NCI-H1930 (cell line): ENCODE results near the gene KDSR.

Experiments
- DNase-seq, 2 experiments: peaks; one replicate each; lab custom pipeline; 2025; lab: John Stamatoyannopoulos, UW

KDSR gene

DNA sequence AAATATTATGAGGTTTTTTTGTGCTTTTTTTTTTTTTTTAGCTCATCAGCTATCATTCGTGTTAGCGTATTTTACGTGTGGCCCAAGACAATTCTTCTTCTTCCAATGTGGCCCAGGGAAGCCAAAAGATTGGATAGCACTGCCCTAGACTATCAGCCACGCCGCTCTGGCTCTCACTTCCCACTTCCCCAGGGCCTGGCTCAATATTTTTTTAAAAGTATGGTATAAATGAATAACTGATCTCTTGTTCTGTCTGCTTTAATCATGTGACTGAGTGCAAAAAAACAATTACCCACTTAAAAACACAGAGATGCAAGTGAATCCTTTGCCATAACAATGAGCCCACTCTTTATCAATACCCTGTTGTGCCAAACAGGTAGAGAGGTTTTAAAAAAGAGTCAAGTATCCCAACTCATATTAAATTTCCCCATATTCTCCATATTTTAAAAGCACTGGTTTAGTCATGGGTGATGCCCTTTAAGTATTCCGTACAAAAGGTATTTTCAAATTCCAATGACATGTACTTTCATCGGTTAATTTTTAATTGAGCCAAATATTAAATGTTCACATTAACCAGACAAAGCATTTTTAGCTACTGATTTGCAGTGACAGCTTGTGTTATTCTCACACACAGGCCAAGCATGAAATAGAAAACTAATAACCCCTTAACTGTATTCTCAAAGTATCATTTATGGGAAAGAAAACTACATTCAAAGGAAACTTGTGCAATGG lies 60.0 kb downstream of the KDSR start:
- no peak for DNase-seq

- no peak for DNase-seq
These were observed 60.8 kb downstream of the KDSR start for GRCh38 chr18:63306249-63306648.

- no peak for DNase-seq
These were observed 63.5 kb downstream of the KDSR start for GRCh38 chr18:63303547-63303946.

- DNase-seq = no peak
These were observed 64.2 kb downstream of the KDSR start for GRCh38 chr18:63302636-63303405.

GRCh38 chr18:63302220-63302619 lies 64.8 kb downstream of the KDSR start:
- DNase-seq = no peak

- no peak for DNase-seq
These were observed 65.6 kb downstream of the KDSR start for GRCh38 chr18:63301434-63301833.

DNA sequence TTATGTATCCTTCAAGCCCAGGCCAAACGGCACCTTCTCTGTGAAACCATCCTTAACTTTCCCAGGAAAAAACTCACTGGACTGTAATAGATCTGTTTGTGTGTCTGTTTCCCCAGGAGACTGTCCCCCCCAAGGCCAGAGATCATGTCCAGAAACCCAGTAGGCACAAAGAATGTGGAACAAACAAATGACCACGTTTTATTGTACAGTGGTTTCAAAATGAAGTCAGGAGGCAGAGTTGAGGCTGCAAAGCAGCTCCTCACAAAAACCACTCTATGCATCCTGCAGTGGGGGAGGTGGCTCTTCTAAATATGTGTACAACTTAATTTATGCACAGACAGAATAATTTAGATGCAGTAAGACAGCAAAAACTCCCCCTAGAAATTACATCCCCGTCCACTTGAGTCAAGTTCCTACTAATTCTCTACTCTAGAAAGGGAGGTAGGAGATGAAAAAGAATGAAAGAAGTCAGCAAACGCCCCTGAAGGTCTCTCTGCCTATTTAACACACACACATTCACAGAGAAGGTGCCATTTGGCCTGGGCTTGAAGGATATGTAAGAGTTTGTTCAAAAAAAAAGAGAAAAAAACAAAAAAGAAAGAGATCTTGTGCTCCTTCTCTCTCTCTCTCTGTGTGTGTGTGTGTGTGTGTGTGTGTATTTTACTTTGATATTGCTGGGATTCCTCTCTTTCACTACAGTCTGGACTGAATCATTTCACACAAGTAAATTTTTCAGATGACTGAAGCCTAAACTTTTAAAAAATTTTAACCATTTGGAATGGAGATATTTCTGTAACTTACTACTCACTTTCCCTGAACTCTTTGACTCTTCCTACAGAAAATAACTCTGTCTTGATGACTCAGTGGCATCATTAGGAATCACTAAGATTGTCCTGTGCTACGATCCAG lies 66.9 kb downstream of the KDSR start:
- no peak for DNase-seq

DNA sequence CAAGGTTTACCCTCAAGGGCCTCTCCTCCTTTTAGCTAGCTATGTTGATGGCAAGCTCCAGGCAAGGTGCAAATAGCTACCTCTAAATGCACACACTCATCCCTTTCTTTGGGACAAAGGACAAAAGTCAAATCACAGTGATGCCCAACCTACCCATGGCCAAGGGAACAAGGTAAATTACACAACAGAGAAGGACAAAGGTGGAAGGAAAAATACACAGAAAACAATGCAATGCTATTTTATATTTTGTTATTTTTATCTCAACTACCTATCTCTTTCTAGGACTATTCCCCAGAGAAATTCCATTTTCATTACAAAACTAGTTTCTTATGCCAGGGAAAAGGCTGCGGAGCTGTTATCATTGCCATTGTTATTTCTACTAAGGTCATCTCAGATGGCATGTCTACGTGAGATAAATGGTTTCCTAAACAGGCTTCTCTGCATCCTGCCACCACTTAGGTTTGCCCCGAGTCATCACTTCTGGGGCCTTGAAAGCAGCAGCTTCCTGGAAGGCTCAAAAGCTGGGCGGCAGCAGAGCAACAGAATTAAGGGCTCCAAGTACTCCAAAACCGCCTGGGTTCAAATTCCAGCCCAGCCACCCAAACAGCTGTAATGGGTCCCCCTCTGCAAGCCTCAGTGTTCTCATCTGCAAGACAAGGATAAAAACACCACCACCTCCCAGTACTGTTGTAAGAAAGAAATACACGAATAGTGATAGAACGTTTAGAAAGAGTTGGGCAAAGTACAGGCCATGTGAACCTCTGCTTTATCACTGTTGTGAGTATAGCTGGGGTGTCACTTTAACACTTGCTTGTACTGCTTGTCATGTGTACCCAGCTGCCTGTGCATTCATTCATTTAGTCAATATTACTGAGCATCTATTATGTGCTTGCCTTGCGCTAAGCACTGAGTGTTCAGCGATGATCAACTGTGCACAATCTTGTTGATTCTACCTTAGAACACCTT lies 68.3 kb downstream of the KDSR start:
- DNase-seq = no peak

DNA sequence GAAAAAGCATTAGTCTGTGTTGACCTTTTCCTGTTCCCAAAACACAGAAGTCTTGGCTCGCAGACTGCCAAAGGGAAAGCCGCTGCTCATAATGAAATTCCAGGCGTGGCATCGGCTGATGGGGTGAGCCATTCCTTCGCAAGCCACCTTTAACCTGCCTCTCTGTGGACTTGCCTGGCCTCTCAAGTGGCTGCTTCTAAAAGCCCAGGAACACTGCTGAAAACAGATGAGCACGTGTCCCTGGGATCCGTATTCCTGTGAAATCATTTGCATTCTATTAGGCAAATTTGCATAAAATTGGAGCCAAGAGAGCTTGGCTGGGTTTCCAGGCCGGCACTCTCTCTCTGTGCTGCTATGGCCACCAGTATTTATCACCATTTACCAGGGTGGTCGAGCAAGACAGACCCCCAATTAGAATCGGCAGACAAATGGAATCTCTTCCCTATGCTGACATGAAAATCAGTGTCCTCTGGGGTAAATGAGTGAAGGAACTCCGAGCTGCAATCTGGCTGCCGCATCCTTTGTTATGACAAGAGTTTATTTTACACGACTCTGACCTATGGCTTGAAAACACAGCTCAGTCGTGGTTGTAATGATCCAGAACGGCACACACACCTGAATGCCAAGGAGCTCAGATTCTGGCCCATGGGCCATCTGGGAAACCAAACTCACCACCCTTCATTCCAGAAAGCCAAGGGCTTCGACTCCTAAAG lies 69.2 kb downstream of the KDSR start:
- DNase-seq = no peak

GRCh38 chr18:63293935-63294334 lies 73.1 kb downstream of the KDSR start:
- DNase-seq = no peak

DNA sequence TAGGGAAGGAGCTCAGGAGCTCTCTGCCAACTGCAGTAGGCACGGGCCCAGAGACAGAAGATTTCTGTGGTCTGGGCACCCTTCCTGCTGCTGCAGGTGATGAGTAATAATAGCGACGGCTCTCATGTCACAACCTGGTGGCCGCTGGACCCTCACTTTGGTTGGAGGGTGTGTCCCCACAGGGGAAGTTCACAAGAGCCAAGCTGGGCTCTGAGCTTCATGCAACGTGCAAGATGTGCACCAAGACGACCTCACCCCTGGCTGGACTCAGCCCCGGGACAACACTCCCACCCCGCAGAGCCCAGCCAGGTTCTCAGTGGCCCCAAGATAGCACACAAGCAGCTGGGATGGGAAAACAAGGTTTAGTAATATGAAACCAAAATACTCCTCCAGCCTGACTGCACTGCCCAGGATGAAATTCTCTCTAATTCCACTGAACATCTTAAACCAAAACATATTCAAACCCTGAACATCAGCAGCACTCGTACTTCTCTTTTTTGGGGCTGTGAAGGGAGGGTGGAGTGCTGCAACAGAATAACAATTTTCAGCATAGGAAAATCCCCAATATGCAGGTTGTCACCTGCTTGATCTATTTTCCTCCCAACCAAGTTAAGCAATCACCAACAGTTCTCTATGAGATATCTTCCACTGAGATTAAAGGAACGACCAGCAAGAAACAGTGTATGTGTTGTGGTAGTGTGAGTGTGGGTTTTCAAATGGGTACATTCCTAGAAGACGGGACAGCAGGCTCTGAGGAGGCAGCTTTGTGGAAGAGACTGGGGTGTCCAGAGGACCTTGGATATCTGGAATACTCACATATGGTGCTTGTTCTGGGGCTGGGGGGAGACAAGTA lies 73.9 kb downstream of the KDSR start:
- no peak for DNase-seq

GRCh38 chr18:63291278-63291677 lies 75.7 kb downstream of the KDSR start:
- no peak for DNase-seq

- no peak for DNase-seq
These were observed 76.2 kb downstream of the KDSR start for GRCh38 chr18:63290821-63291200.

GRCh38 chr18:63290166-63290820 lies 76.7 kb downstream of the KDSR start:
- DNase-seq = no peak

GRCh38 chr18:63288311-63288710 lies 78.7 kb downstream of the KDSR start:
- no peak for DNase-seq

DNA sequence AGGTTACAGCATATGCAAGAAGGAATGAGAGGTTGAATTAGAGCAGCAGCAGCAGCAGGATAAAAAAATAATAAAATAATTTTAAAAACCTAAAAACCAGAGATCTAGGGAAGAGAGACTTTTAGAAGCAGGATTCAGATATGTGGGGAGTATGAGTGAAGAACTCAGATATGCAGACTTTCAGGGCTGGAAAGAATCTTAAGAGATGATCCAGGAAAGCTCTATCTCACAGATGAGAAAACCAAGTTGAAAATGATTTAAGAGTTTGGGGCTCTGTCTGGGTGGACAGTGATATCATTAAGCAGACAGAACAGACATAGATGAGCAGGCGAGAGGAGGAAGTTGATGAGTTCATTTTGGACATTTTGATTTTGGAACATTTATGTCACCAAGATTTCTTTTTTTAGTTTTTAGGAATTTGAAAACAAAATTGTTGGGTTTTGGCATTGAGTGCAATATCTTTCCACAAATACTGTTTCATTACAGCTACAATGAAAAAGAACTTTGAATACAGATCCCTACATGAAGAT lies 79.2 kb downstream of the KDSR start:
- no peak for DNase-seq

- DNase-seq = no peak
These were observed 80.1 kb downstream of the KDSR start for GRCh38 chr18:63286926-63287325.

- DNase-seq = no peak
These were observed 81.9 kb downstream of the KDSR start for GRCh38 chr18:63284827-63285733.
